ENCODE results near the gene RPE.

Gene RPE

GRCh38 chr2:209988010-209988409 lies 14.4 kb upstream of the RPE start:
- Histone ChIP-seq H3K4me3 (ENCODE audit: low read length) (no peak overlapping the region), H3K79me1 (ENCODE audit: low read length) (no peaks in the 10 kb centered on the region), H2BK5ac (ENCODE audit: low read length) (no peak overlapping the region), H2BK120ac (ENCODE audit: low read depth, low read length) (no peak overlapping the region), H3K36me3 (ENCODE audit: control insufficient read depth, insufficient read depth, low read length) (no peaks in the 10 kb centered on the region), H3K23ac (ENCODE audit: low read length) (no peak overlapping the region), H4K8ac (ENCODE audit: low read depth, low read length) (no peak overlapping the region), H3K56ac (ENCODE audit: low read length) (no peak overlapping the region), H2BK15ac (replicated peaks; ENCODE audit: low read depth) (no peak overlapping the region), H3K18ac (ENCODE audit: low read length) (no peak overlapping the region), H2AK5ac (ENCODE audit: low read length) (no peak overlapping the region), H3K4me2 (ENCODE audit: low read length) (no peak overlapping the region), H3K4me1 (ENCODE audit: control insufficient read depth, low read depth, low read length) (peaks cover 5% of the 10 kb centered on the region), H4K5ac (ENCODE audit: low read length) (no peak overlapping the region), H3K27me3 (ENCODE audit: insufficient read depth, low read length, poor library complexity) (no peaks in the 10 kb centered on the region), H3K27ac (ENCODE audit: low read depth, low read length) (no peak overlapping the region), H3K9ac (ENCODE audit: low read length) (no peak overlapping the region), H3K4ac (ENCODE audit: low read depth, low read length) (no peak overlapping the region), H3K79me2 (ENCODE audit: control insufficient read depth, insufficient read depth, low read length) (no peaks in the 10 kb centered on the region)
- DNase-seq: peak; percentile 31
- WGBS (ENCODE audit: extremely low coverage, insufficient coverage, low lambda C conversion rate): no CpG with 5 or more reads among the region's 4 CpGs

- H3K27ac ChIP-seq (ENCODE audit: low read depth, low read length): no peak overlapping the region
- no CpG with 5 or more reads among the region's 2 CpGs for WGBS (ENCODE audit: extremely low coverage, insufficient coverage, low lambda C conversion rate)
- H3K4me2 ChIP-seq (ENCODE audit: low read length): no peak overlapping the region
- no peak overlapping the region for H3K18ac ChIP-seq (ENCODE audit: low read length)
- no peak overlapping the region for H2BK120ac ChIP-seq (ENCODE audit: low read depth, low read length)
- no peaks in the 10 kb centered on the region for H3K79me1 ChIP-seq (ENCODE audit: low read length)
- H3K23ac ChIP-seq (ENCODE audit: low read length): no peak overlapping the region
- no peak overlapping the region for H2BK15ac ChIP-seq (replicated peaks; ENCODE audit: low read depth)
- H3K56ac ChIP-seq (ENCODE audit: low read length): no peak overlapping the region
- H2AK5ac ChIP-seq (ENCODE audit: low read length): no peak overlapping the region
- H3K27me3 ChIP-seq (ENCODE audit: insufficient read depth, low read length, poor library complexity): no peaks in the 10 kb centered on the region
- H3K36me3 ChIP-seq (ENCODE audit: control insufficient read depth, insufficient read depth, low read length): no peaks in the 10 kb centered on the region
- no peak overlapping the region for H3K9ac ChIP-seq (ENCODE audit: low read length)
- peaks cover 5% of the 10 kb centered on the region for H3K4me1 ChIP-seq (ENCODE audit: control insufficient read depth, low read depth, low read length)
- no peak overlapping the region for H3K4me3 ChIP-seq (ENCODE audit: low read length)
- no peak overlapping the region for H2BK5ac ChIP-seq (ENCODE audit: low read length)
- no peak overlapping the region for H3K4ac ChIP-seq (ENCODE audit: low read depth, low read length)
- no peak for DNase-seq
- no peak overlapping the region for H4K8ac ChIP-seq (ENCODE audit: low read depth, low read length)
- no peak overlapping the region for H4K5ac ChIP-seq (ENCODE audit: low read length)
- H3K79me2 ChIP-seq (ENCODE audit: control insufficient read depth, insufficient read depth, low read length): no peaks in the 10 kb centered on the region
These were observed 11.6 kb upstream of the RPE start for GRCh38 chr2:209990838-209991237.

- Histone ChIP-seq H3K79me1 (ENCODE audit: low read length) (no peaks in the 10 kb centered on the region), H3K27ac (ENCODE audit: low read depth, low read length) (no peak overlapping the region), H4K5ac (ENCODE audit: low read length) (no peak overlapping the region), H3K4ac (ENCODE audit: low read depth, low read length) (no peak overlapping the region), H4K8ac (ENCODE audit: low read depth, low read length) (no peak overlapping the region), H3K9ac (ENCODE audit: low read length) (no peak overlapping the region), H2BK120ac (ENCODE audit: low read depth, low read length) (no peak overlapping the region), H3K36me3 (ENCODE audit: control insufficient read depth, insufficient read depth, low read length) (no peaks in the 10 kb centered on the region), H3K18ac (ENCODE audit: low read length) (no peak overlapping the region), H3K4me3 (ENCODE audit: low read length) (no peak overlapping the region), H3K4me1 (ENCODE audit: control insufficient read depth, low read depth, low read length) (no peaks in the 10 kb centered on the region), H3K79me2 (ENCODE audit: control insufficient read depth, insufficient read depth, low read length) (no peaks in the 10 kb centered on the region), H3K4me2 (ENCODE audit: low read length) (no peak overlapping the region), H3K27me3 (ENCODE audit: insufficient read depth, low read length, poor library complexity) (no peaks in the 10 kb centered on the region), H3K56ac (ENCODE audit: low read length) (no peak overlapping the region), H3K23ac (ENCODE audit: low read length) (no peak overlapping the region), H2BK5ac (ENCODE audit: low read length) (no peak overlapping the region), H2AK5ac (ENCODE audit: low read length) (no peak overlapping the region), H2BK15ac (replicated peaks; ENCODE audit: low read depth) (no peak overlapping the region)
- WGBS (ENCODE audit: extremely low coverage, insufficient coverage, low lambda C conversion rate): no CpG with 5 or more reads among the region's 9 CpGs
- no peak for DNase-seq
These were observed 8.5 kb upstream of the RPE start for GRCh38 chr2:209993968-209994367.

GRCh38 chr2:209998596-209998995 lies 3.8 kb upstream of the RPE start:
- no peak overlapping the region for H3K23ac ChIP-seq (ENCODE audit: low read length)
- H3K4me2 ChIP-seq (ENCODE audit: low read length): no peak overlapping the region
- no peak overlapping the region for H3K56ac ChIP-seq (ENCODE audit: low read length)
- no peak overlapping the region for H2BK5ac ChIP-seq (ENCODE audit: low read length)
- H3K79me2 ChIP-seq (ENCODE audit: control insufficient read depth, insufficient read depth, low read length): peaks cover 11% of the 10 kb centered on the region
- H3K18ac ChIP-seq (ENCODE audit: low read length): no peak overlapping the region
- no peak overlapping the region for H2BK120ac ChIP-seq (ENCODE audit: low read depth, low read length)
- no peak overlapping the region for H2BK15ac ChIP-seq (replicated peaks; ENCODE audit: low read depth)
- H4K8ac ChIP-seq (ENCODE audit: low read depth, low read length): no peak overlapping the region
- no peaks in the 10 kb centered on the region for H3K27me3 ChIP-seq (ENCODE audit: insufficient read depth, low read length, poor library complexity)
- peaks cover 3% of the 10 kb centered on the region for H3K79me1 ChIP-seq (ENCODE audit: low read length)
- no peak overlapping the region for H3K9ac ChIP-seq (ENCODE audit: low read length)
- H4K5ac ChIP-seq (ENCODE audit: low read length): no peak overlapping the region
- peaks cover 2% of the 10 kb centered on the region for H3K4me1 ChIP-seq (ENCODE audit: control insufficient read depth, low read depth, low read length)
- no peak overlapping the region for H2AK5ac ChIP-seq (ENCODE audit: low read length)
- H3K4ac ChIP-seq (ENCODE audit: low read depth, low read length): no peak overlapping the region
- no peaks in the 10 kb centered on the region for H3K36me3 ChIP-seq (ENCODE audit: control insufficient read depth, insufficient read depth, low read length)
- DNase-seq: no peak
- H3K4me3 ChIP-seq (ENCODE audit: low read length): no peak overlapping the region
- no CpG with 5 or more reads among the region's 1 CpG for WGBS (ENCODE audit: extremely low coverage, insufficient coverage, low lambda C conversion rate)
- no peak overlapping the region for H3K27ac ChIP-seq (ENCODE audit: low read depth, low read length)

- Histone ChIP-seq H4K8ac (ENCODE audit: low read depth, low read length) (no peak overlapping the region), H3K36me3 (ENCODE audit: control insufficient read depth, insufficient read depth, low read length) (no peaks in the 10 kb centered on the region), H2BK15ac (replicated peaks; ENCODE audit: low read depth) (no peak overlapping the region), H3K4me3 (ENCODE audit: low read length) (no peak overlapping the region), H2AK5ac (ENCODE audit: low read length) (no peak overlapping the region), H3K79me1 (ENCODE audit: low read length) (peaks cover 6% of the 10 kb centered on the region), H3K4ac (ENCODE audit: low read depth, low read length) (no peak overlapping the region), H3K27ac (ENCODE audit: low read depth, low read length) (no peak overlapping the region), H4K5ac (ENCODE audit: low read length) (no peak overlapping the region), H3K4me2 (ENCODE audit: low read length) (no peak overlapping the region), H3K18ac (ENCODE audit: low read length) (no peak overlapping the region), H3K4me1 (ENCODE audit: control insufficient read depth, low read depth, low read length) (peaks cover 2% of the 10 kb centered on the region), H3K79me2 (ENCODE audit: control insufficient read depth, insufficient read depth, low read length) (peaks cover 31% of the 10 kb centered on the region), H3K9ac (ENCODE audit: low read length) (no peak overlapping the region), H2BK5ac (ENCODE audit: low read length) (no peak overlapping the region), H2BK120ac (ENCODE audit: low read depth, low read length) (no peak overlapping the region), H3K56ac (ENCODE audit: low read length) (no peak overlapping the region), H3K23ac (ENCODE audit: low read length) (no peak overlapping the region), H3K27me3 (ENCODE audit: insufficient read depth, low read length, poor library complexity) (no peaks in the 10 kb centered on the region)
- no CpG with 5 or more reads among the region's 32 CpGs for WGBS (ENCODE audit: extremely low coverage, insufficient coverage, low lambda C conversion rate)
- no peak for DNase-seq
These were observed 1.7 kb upstream of the RPE start for GRCh38 chr2:210000464-210001324.

GRCh38 chr2:210003359-210003758 lies 921 bp downstream of the RPE start:
- Histone ChIP-seq H2BK5ac (ENCODE audit: low read length) (no peak overlapping the region), H3K23ac (ENCODE audit: low read length) (no peak overlapping the region), H3K27ac (ENCODE audit: low read depth, low read length) (no peak overlapping the region), H3K4me3 (ENCODE audit: low read length) (peak overlapping the region; percentile 98), H3K56ac (ENCODE audit: low read length) (peak overlapping the region; percentile 99), H3K79me1 (ENCODE audit: low read length) (peaks cover 11% of the 10 kb centered on the region), H3K36me3 (ENCODE audit: control insufficient read depth, insufficient read depth, low read length) (no peaks in the 10 kb centered on the region), H3K4me1 (ENCODE audit: control insufficient read depth, low read depth, low read length) (peaks cover 2% of the 10 kb centered on the region), H2BK15ac (replicated peaks; ENCODE audit: low read depth) (no peak overlapping the region), H2AK5ac (ENCODE audit: low read length) (no peak overlapping the region), H3K79me2 (ENCODE audit: control insufficient read depth, insufficient read depth, low read length) (peaks cover 53% of the 10 kb centered on the region), H3K4me2 (ENCODE audit: low read length) (peak overlapping the region; percentile 99), H3K27me3 (ENCODE audit: insufficient read depth, low read length, poor library complexity) (no peaks in the 10 kb centered on the region), H4K8ac (ENCODE audit: low read depth, low read length) (no peak overlapping the region), H3K18ac (ENCODE audit: low read length) (no peak overlapping the region), H3K9ac (ENCODE audit: low read length) (peak overlapping the region; percentile 91), H4K5ac (ENCODE audit: low read length) (no peak overlapping the region), H3K4ac (ENCODE audit: low read depth, low read length) (no peak overlapping the region), H2BK120ac (ENCODE audit: low read depth, low read length) (no peak overlapping the region)
- no peak for DNase-seq
- no CpG with 5 or more reads among the region's 2 CpGs for WGBS (ENCODE audit: extremely low coverage, insufficient coverage, low lambda C conversion rate)

All from mesendoderm (in vitro differentiated cells).